Mucosa of descending colon (tissue), 3 donors: ENCODE data around the gene PRR5L. TPM values are rescaled to one million over a fixed set of nuclear protein-coding genes. Genes with fewer than 3 reads are reported as not detected.
"Not testable (repeated sequence)": the region's sequence is repeated elsewhere in the genome, so short reads cannot be mapped to it uniquely, and the experiment has no call there.

Source experiments
- ATAC-seq: fragments of 200-7000 bp; cut with Tn5 transposase; one replicate; pipeline ENCODE4 v1.9.1; 2020; ENCODE audit warnings: mild to moderate bottlenecking, moderate library complexity
- DNase-seq, 3 donors: peaks; one replicate each; pipeline ENCODE4 v3.0.0-alpha.2; 2020
- H3K36me3 ChIP-seq: fragments of 200-600 bp; one replicate; pipeline ENCODE4 v1.8.0; 2021; ENCODE audit warnings: low read depth, mild to moderate bottlenecking
- H3K4me1 ChIP-seq: fragments of 200-600 bp; one replicate; pipeline ENCODE4 v1.8.0; 2021; ENCODE audit warnings: low read depth, mild to moderate bottlenecking
- H3K4me3 ChIP-seq: fragments of 200-600 bp; one replicate; pipeline ENCODE4 v1.8.0; 2021; ENCODE audit warnings: mild to moderate bottlenecking
- H3K9me3 ChIP-seq: fragments of 200-600 bp; one replicate; pipeline ENCODE4 v1.8.0; 2021; ENCODE audit warnings: mild to moderate bottlenecking
- intact Hi-C, 2 donors: fragments of 100-400 bp; cut with DNase I in 1 of 2; cut with micrococcal nuclease in 1 of 2; formaldehyde crosslinking; loops; one replicate each; pipeline versions ENCODE4 v1.11.0 to v1.11.1; 2022; cut with DNase I, micrococcal nuclease
- total RNA-seq, 3 donors: library from RNA; stranded (reverse); fragmentation: NEBNext Ultra II Directional in 2 of 3; extraction: Animal tissue kit (Norgen Biotek cat#: 25700) in 2 of 3; gene quantifications; one replicate each; pipeline versions ENCODE4 v1.2.1 to v1.2.4, GENCODE V29; 2021 to 2023
- TF ChIP-seq, protein P1 (sequence below): fragments of 200-600 bp; IDR thresholded peaks from one replicate; pipeline ENCODE4 v1.8.0; 2022; ENCODE audit warnings: antibody characterized with exemption, mild to moderate bottlenecking
- donor health status: DM: no; HTN: no; CAD: no; lungs with moderate emphysema.
- donor health status: DM: no; HTN: no; CAD: no.
- donor health status: DM: no; HTN: yes; CAD: no.

Gene PRR5L
- total RNA-seq, 3 donors from 2014 or later, result 138 to 250 (median 203) TPM

DNA sequence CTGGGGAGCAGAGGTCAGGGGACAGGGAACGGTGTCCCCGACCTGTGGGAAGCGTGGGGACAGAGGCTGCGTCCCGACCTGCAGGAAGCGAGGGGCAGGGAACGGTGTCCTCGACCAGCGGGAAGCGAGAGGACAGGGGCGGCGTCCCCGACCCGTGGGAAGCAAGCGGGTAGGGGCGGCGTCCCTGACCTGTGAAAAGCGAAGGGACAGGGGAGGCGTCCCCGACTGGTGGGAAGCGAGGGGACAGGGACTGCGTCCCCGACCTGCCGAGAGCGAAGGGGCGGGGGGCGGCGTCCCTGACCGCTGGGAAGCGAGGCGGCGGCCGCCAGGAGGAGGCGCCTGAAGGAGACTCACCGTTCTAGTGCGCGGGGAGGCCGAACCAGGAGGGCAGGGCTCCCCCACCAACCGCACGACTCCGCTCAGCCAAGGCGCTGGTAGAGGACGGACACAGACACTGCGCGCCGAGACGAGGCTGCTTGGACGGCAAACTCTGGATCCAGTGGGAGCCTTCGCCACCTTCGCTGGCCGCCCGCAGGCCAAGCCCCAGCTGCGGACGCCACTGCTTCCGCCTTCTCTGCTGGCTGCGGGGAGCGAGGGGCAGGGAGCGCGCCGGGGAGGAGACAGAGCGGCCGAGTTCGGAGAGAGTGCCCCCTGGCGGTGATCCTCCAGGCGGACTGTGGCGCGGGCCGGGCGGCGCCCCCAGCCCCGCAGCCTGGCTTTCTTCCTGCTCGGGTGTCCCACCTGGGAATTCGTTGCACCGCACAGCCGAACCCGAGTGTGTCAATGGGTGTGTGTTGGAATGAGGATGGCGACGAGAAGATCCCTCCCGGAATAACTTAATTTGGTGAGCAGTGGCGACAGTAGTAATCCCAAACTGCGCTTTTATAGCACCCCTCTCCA is 213.9 kb downstream of the PRR5L start, which contains the start of gene TRAF6:
TSS of gene TRAF6 (minus strand) at position 579 of the 900 bp plus-strand sequence. CDS start 8,757 bp downstream, outside the sequence.
- peak within 1 kb of the TSS; percentile 74 for H3K4me3 ChIP-seq
- DNase-seq, result peak; percentile 92 to 94 (median 94)
- ATAC-seq, result peak; percentile 99
- H3K9me3 ChIP-seq, result no peaks in the 10 kb centered on the region
- no peaks in the 10 kb centered on the region for H3K36me3 ChIP-seq
- intact Hi-C loops, result no loop called here
- TF ChIP-seq, protein P1, sequence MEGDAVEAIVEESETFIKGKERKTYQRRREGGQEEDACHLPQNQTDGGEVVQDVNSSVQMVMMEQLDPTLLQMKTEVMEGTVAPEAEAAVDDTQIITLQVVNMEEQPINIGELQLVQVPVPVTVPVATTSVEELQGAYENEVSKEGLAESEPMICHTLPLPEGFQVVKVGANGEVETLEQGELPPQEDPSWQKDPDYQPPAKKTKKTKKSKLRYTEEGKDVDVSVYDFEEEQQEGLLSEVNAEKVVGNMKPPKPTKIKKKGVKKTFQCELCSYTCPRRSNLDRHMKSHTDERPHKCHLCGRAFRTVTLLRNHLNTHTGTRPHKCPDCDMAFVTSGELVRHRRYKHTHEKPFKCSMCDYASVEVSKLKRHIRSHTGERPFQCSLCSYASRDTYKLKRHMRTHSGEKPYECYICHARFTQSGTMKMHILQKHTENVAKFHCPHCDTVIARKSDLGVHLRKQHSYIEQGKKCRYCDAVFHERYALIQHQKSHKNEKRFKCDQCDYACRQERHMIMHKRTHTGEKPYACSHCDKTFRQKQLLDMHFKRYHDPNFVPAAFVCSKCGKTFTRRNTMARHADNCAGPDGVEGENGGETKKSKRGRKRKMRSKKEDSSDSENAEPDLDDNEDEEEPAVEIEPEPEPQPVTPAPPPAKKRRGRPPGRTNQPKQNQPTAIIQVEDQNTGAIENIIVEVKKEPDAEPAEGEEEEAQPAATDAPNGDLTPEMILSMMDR, result peak; percentile 93
- peaks cover 8% of the 10 kb centered on the region for H3K4me1 ChIP-seq

DNA sequence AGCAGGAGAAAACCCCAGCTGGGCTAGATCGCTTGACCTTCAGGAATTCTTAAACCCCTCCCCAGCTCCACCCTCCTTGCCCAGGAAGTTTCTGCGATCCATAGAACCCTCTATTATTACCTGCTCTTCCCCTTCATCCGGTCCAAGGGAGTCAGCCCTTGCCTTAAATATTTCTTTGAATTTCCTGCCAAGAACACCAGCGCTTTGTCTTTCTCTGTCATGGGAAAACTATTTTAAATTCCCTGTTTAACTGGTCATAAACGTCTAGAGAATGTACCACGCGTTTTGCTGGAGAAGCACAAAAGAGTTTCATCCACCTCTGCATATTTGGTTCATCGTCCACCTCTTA is 214.5 kb downstream of the PRR5L start:
- intact Hi-C loops, result no loop called here
- TF ChIP-seq, protein P1, result no peak
- peak; percentile 32 for ATAC-seq

DNA sequence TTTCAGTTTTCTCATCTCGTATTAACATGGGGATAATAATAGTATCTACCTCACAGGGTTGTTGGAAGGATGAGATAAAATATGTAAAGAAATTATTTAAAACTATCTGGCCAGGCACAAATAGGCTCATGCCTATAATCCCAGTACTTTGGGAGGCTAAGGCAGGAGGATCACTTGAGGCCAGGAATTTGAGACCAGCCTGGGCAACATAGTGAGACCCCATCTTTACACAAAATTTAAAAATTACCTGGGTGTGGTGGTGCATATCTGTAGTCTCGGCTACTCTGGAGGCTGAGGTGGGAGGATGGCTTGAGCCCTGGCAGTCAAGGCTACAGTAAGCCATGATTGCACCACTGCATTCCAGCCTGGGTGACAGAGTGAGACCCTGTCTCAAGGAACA is 215.0 kb downstream of the PRR5L start:
- intact Hi-C loops, H3K4me1 ChIP-seq, H3K4me3 ChIP-seq, H3K9me3 ChIP-seq, DNase-seq, ATAC-seq, H3K36me3 ChIP-seq: not testable (repeated sequence)

More for the DNA sequence above, 214.5 kb downstream of the PRR5L start:
- peak in 1 of 3 donors; percentile 25 for DNase-seq
- peak overlapping the region; percentile 74 for H3K4me3 ChIP-seq
- peaks cover 8% of the 10 kb centered on the region for H3K4me1 ChIP-seq
- no peaks in the 10 kb centered on the region for H3K9me3 ChIP-seq
- no peaks in the 10 kb centered on the region for H3K36me3 ChIP-seq

DNA sequence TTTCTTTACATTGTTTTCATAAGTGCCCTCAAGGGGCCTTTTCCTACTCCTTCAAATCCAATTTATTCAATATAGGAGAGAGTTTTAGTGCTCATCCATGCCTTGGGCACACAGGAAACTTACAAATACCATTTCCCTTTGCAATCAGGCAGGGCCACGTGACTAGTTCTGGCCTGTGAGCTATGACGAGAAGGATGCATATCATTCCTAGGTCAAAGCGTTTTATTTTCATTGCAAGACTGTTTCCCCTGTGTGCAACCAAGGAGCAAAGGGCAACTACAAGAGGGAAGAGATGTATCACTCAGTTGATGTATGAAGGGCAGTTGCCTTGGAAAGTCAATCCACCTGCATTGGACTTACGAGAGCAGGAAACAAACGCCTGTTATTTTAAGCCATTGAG is 215.9 kb downstream of the PRR5L start:
- ATAC-seq, result no peak
- intact Hi-C loops, result no loop called here

DNA sequence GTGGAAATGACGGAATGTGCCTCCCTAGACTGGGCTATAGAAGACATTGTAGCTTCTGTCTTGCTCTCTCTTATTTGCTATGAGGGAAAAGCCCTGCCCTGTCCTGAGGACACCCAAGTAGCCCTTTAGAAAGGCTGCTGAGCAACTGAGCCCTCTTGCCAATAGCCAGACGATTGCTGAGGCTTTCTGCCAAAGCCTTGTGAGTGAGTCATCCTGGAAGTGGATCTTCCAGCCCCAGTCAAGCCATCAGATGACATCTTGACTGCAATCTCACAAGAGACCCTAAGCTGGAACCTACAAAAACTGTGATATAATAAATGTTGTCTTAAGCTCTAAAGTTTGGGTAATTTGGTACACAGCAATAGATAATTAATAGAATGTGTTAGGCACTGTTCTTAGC is 217.9 kb downstream of the PRR5L start:
- TF ChIP-seq, protein P1, result no peak
- intact Hi-C loops, result no loop called here
- no peak for ATAC-seq

More for the DNA sequence above, 215.9 kb downstream of the PRR5L start:
- Histone ChIP-seq H3K4me3 (no peak overlapping the region), H3K9me3 (no peaks in the 10 kb centered on the region), H3K36me3 (no peaks in the 10 kb centered on the region), H3K4me1 (peaks cover 8% of the 10 kb centered on the region)
- DNase-seq, result no peak
- TF ChIP-seq, protein P1, result no peak

More for the DNA sequence above, 217.9 kb downstream of the PRR5L start:
- Histone ChIP-seq H3K4me1 (no peaks in the 10 kb centered on the region), H3K36me3 (no peaks in the 10 kb centered on the region), H3K9me3 (no peaks in the 10 kb centered on the region), H3K4me3 (no peak overlapping the region)
- no peak for DNase-seq

Other genes with a start within 250 kb of the PRR5L start
- gene COMMD9, start 6.9 kb upstream of the PRR5L start, total RNA-seq, result 10 to 100 TPM; 35.4 to 64.0 (median 40.8) TPM
- gene TRAF6, start 214.0 kb downstream of the PRR5L start, total RNA-seq, result 10 to 100 TPM; 15.5 to 19.2 (median 17.9) TPM